Measurements from ENCODE around the gene ANKDD1A.

GRCh38 chr15:64930019-64930652 is 18.4 kb downstream of the ANKDD1A start:
- TF ChIP-seq EZH2 (IDR thresholded peaks at IDR 0.05; ENCODE audit: low read length, missing control alignments) = no peak
- TF ChIP-seq, protein P1, sequence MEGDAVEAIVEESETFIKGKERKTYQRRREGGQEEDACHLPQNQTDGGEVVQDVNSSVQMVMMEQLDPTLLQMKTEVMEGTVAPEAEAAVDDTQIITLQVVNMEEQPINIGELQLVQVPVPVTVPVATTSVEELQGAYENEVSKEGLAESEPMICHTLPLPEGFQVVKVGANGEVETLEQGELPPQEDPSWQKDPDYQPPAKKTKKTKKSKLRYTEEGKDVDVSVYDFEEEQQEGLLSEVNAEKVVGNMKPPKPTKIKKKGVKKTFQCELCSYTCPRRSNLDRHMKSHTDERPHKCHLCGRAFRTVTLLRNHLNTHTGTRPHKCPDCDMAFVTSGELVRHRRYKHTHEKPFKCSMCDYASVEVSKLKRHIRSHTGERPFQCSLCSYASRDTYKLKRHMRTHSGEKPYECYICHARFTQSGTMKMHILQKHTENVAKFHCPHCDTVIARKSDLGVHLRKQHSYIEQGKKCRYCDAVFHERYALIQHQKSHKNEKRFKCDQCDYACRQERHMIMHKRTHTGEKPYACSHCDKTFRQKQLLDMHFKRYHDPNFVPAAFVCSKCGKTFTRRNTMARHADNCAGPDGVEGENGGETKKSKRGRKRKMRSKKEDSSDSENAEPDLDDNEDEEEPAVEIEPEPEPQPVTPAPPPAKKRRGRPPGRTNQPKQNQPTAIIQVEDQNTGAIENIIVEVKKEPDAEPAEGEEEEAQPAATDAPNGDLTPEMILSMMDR (conservative IDR thresholded peaks at IDR 0.05 in 1 of 2, IDR thresholded peaks at IDR 0.05 in 1 of 2; ENCODE audit: low read depth in 1 of 2, low read length in 2 of 2) = no peak

All from fibroblast of lung (primary cell).